Measurements from ENCODE around the gene KDM4C. TPM values are rescaled to one million over a fixed set of nuclear protein-coding genes. Genes with fewer than 3 reads are reported as not detected.

KDM4C gene
- total and polyA plus RNA-seq, 2 of the 13 experiments (the other 11 are each of a cell fraction or from before 2014, with no cell fraction given), result 19.4 to 23.6 TPM

- TF ChIP-seq ZBTB44 (CRISPR knock-in tag; IDR thresholded peaks at IDR 0.05) (no peak), ZBTB1 (CRISPR knock-in tag; IDR thresholded peaks at IDR 0.05; ENCODE audit: borderline replicate concordance) (no peak), NR2C2 (CRISPR knock-in tag; IDR thresholded peaks at IDR 0.05; ENCODE audit: borderline replicate concordance) (no peak), AHR (CRISPR knock-in tag; IDR thresholded peaks at IDR 0.05) (no peak), GTF2F1 (IDR thresholded peaks at IDR 0.05; ENCODE audit: low read length) (no peak), CCAR2 (optimal IDR thresholded peaks at IDR 0.05; ENCODE audit: low read depth, low read length) (no peak), MAFG (CRISPR knock-in tag; IDR thresholded peaks at IDR 0.05) (no peak), HMGXB3 (CRISPR knock-in tag; IDR thresholded peaks at IDR 0.05; ENCODE audit: borderline replicate concordance) (no peak)
Measured at GRCh38 chr9:6943293-6943692, 185.5 kb downstream of the KDM4C start (continued).
